Loucy (cell line): Measurements from ENCODE around the gene TANC2.

ENCODE experiments used
- H2AFZ ChIP-seq: fragments of 200-600 bp; sonication (generic); 2 replicates; pipeline ENCODE4 v1.6.0; 2016; ENCODE audit warnings: antibody characterized with exemption, mild to moderate bottlenecking, low read length, moderate library complexity
- H3F3A ChIP-seq: fragments of 200-600 bp; 2 replicates; pipeline ENCODE4 v1.6.0; 2016; ENCODE audit warnings: antibody characterized with exemption, low read depth, mild to moderate bottlenecking
- H3K27me3 ChIP-seq: fragments of 200-600 bp; sonication (generic); 2 replicates; pipeline ENCODE4 v1.6.1; 2014; ENCODE audit warnings: low read length, mild to moderate bottlenecking; ENCODE audit not compliant: insufficient read depth, poor library complexity, severe bottlenecking
- H3K36me3 ChIP-seq: fragments of 200-600 bp; sonication (generic); 2 replicates; pipeline ENCODE4 v1.6.1; 2016; ENCODE audit warnings: low read length; ENCODE audit not compliant: insufficient read depth
- H3K4me1 ChIP-seq: fragments of 200-600 bp; sonication (generic); 2 replicates; pipeline ENCODE4 v1.5.1; 2014; ENCODE audit warnings: low read length, mild to moderate bottlenecking; ENCODE audit not compliant: insufficient read depth, poor library complexity, severe bottlenecking
- H3K4me2 ChIP-seq: fragments of 200-600 bp; sonication (generic); 2 replicates; pipeline ENCODE4 v1.6.0; 2014; ENCODE audit warnings: antibody characterized with exemption, low read length, low read depth, mild to moderate bottlenecking; ENCODE audit not compliant: poor library complexity, severe bottlenecking
- H3K4me3 ChIP-seq: fragments of 200-600 bp; sonication (generic); 2 replicates; pipeline ENCODE4 v1.5.1; 2014; ENCODE audit warnings: low read length, mild to moderate bottlenecking, mixed read lengths; ENCODE audit not compliant: poor library complexity, severe bottlenecking
- H3K79me2 ChIP-seq: fragments of 200-600 bp; sonication (generic); 2 replicates; pipeline ENCODE4 v1.6.1; 2014; ENCODE audit warnings: low read length; ENCODE audit not compliant: insufficient read depth
- H3K9ac ChIP-seq: fragments of 200-600 bp; sonication (generic); 2 replicates; pipeline ENCODE4 v1.6.0; 2014; ENCODE audit warnings: mild to moderate bottlenecking, low read depth, low read length, moderate library complexity; ENCODE audit not compliant: poor library complexity, severe bottlenecking
- H3K9me2 ChIP-seq: fragments of 200-600 bp; sonication (generic); replicated peaks from 2 replicates; pipeline ENCODE4 v1.6.1; 2016; ENCODE audit warnings: low read depth, low read length, mixed read lengths
- H3K9me3 ChIP-seq: fragments of 200-600 bp; sonication (generic); 2 replicates; pipeline ENCODE4 v1.6.1; 2014; ENCODE audit warnings: mild to moderate bottlenecking, antibody characterized with exemption, low read length, low read depth; ENCODE audit not compliant: insufficient read depth
- H4K20me1 ChIP-seq: fragments of 200-600 bp; sonication (generic); 2 replicates; pipeline ENCODE4 v1.6.0; 2014; ENCODE audit warnings: antibody characterized with exemption, low read length, mild to moderate bottlenecking; ENCODE audit not compliant: insufficient read depth, poor library complexity, severe bottlenecking
- CTCF ChIP-seq: fragments of 200-600 bp; sonication (generic); conservative IDR thresholded peaks from 2 replicates; pipeline ENCODE4 v1.5.1; 2014; ENCODE audit warnings: mild to moderate bottlenecking, antibody characterized with exemption, low read length
- EZH2phosphoT487 ChIP-seq: fragments of 200-600 bp; IDR thresholded peaks from 2 replicates; pipeline ENCODE4 v1.6.1; 2018; ENCODE audit warnings: antibody characterized with exemption, mild to moderate bottlenecking, moderate library complexity, borderline replicate concordance

TANC2 gene

GRCh38 chr17:63015824-63016223 lies 49.8 kb downstream of the TANC2 start:
- Histone ChIP-seq H3K27me3 (no peaks in the 10 kb centered on the region), H3K4me1 (no peaks in the 10 kb centered on the region), H4K20me1 (no peaks in the 10 kb centered on the region), H3F3A (no peaks in the 10 kb centered on the region), H2AFZ (no peak overlapping the region), H3K9ac (no peak overlapping the region), H3K9me3 (no peaks in the 10 kb centered on the region), H3K36me3 (no peaks in the 10 kb centered on the region), H3K9me2 (no peaks in the 10 kb centered on the region), H3K4me2 (no peak overlapping the region), H3K79me2 (no peaks in the 10 kb centered on the region), H3K4me3 (no peak overlapping the region)
- no peak for TF ChIP-seq CTCF
- TF ChIP-seq EZH2phosphoT487 = no peak
